Keratinocyte (primary cell): ENCODE results near the gene TCP11. TPM values are rescaled to one million over a fixed set of nuclear protein-coding genes. Genes with fewer than 3 reads are reported as not detected.

Experiments used
- DNase-seq: peaks from one replicate; pipeline ENCODE4 v3.0.0-alpha.2; 2011; ENCODE audit warnings: low read depth, missing footprints, low spot score
- FAIRE-seq: peaks from 2 replicates; lab custom pipeline; 2011; peaks lifted over from hg19 to GRCh38; lab: Jason Lieb, UNC
- H2AFZ ChIP-seq: 2 replicates; pipeline ENCODE4 v1.6.0; 2012; ENCODE audit warnings: low read length, control low read depth, inconsistent platforms; ENCODE audit not compliant: control insufficient read depth
- H3K27ac ChIP-seq: 2 replicates; pipeline ENCODE4 v1.5.1; 2011; ENCODE audit warnings: low read length; ENCODE audit not compliant: control insufficient read depth, insufficient read depth
- H3K27me3 ChIP-seq: 3 replicates; pipeline ENCODE4 v1.6.0; 2011; ENCODE audit warnings: low read length; ENCODE audit not compliant: control insufficient read depth, insufficient read depth; ENCODE audit errors: extremely low read depth
- H3K36me3 ChIP-seq, 2 experiments: 2 replicates in 1 of 2; 3 replicates in 1 of 2; pipeline ENCODE4 v1.5.1; 2011; ENCODE audit warnings: low read length in 2 of 2, mild to moderate bottlenecking in 1 of 2; ENCODE audit not compliant: control insufficient read depth in 2 of 2, insufficient read depth in 2 of 2; ENCODE audit errors: extremely low read depth in 1 of 2
- H3K4me1 ChIP-seq: 3 replicates; pipeline ENCODE4 v1.5.1; 2011; ENCODE audit warnings: low read length; ENCODE audit not compliant: control insufficient read depth, insufficient read depth; ENCODE audit errors: extremely low read depth
- H3K4me2 ChIP-seq: 3 replicates; pipeline ENCODE4 v1.6.0; 2011; ENCODE audit warnings: low read depth, low read length; ENCODE audit not compliant: control insufficient read depth, insufficient read depth; ENCODE audit errors: extremely low read depth
- H3K4me3 ChIP-seq, 3 experiments: fragments of 200-600 bp in 1 of 3; sonication (generic) in 1 of 3; 2 replicates in 2 of 3; 3 replicates in 1 of 3; pipeline ENCODE4 v1.5.1; 2011 to 2016; ENCODE audit warnings: low read length in 3 of 3, mild to moderate bottlenecking in 3 of 3, control low read depth in 2 of 3, inconsistent platforms in 1 of 3, low read depth in 1 of 3, mixed read lengths in 1 of 3, mixed run types in 1 of 3, moderate library complexity in 1 of 3; ENCODE audit not compliant: control insufficient read depth in 2 of 3, insufficient read depth in 2 of 3; ENCODE audit errors: extremely low read depth in 1 of 3
- H3K79me2 ChIP-seq: 2 replicates; pipeline ENCODE4 v1.6.0; 2012; ENCODE audit warnings: low read length; ENCODE audit not compliant: control insufficient read depth, insufficient read depth
- H3K9ac ChIP-seq: 3 replicates; pipeline ENCODE4 v1.6.0; 2011; ENCODE audit warnings: low read length; ENCODE audit not compliant: control insufficient read depth, insufficient read depth; ENCODE audit errors: extremely low read depth
- H3K9me1 ChIP-seq: 3 replicates; pipeline ENCODE4 v1.6.0; 2011; ENCODE audit warnings: low read length; ENCODE audit not compliant: control insufficient read depth, insufficient read depth; ENCODE audit errors: extremely low read depth
- H3K9me3 ChIP-seq: 2 replicates; pipeline ENCODE4 v1.5.1; 2012; ENCODE audit warnings: low read depth, low read length; ENCODE audit not compliant: control insufficient read depth
- H4K20me1 ChIP-seq: 3 replicates; pipeline ENCODE4 v1.6.0; 2011; ENCODE audit warnings: low read length; ENCODE audit not compliant: control insufficient read depth, insufficient read depth; ENCODE audit errors: extremely low read depth
- EZH2 ChIP-seq: IDR thresholded peaks from one replicate; pipeline ENCODE4 v1.6.1; 2012; ENCODE audit warnings: inconsistent platforms, mild to moderate bottlenecking, low read length, moderate library complexity
- dilution Hi-C: fragments of 300-500 bp; cut with MboI; formaldehyde crosslinking; loops from one replicate; pipeline ENCODE4 v1.7.0; 2020; ENCODE audit warnings: low sequenced_read_pairs; ENCODE audit not compliant: extremely low pct_ligation_motif_present
- polyA plus RNA-seq, 5 experiments: library from polyadenylated mRNA; depleted of rRNA in 3 of 5; stranded (reverse) in 3 of 5; stranded (forward) in 1 of 5; unstranded in 1 of 5; fragments of >200 nt; gene quantifications; 1 replicate in 1 of 5; 2 replicates in 3 of 5; 3 replicates in 1 of 5; pipeline versions ENCODE4 v1.2.1 to v1.2.3, GENCODE V29; 2011 to 2012; ENCODE audit warnings: missing spikeins in 2 of 5, low read depth in 1 of 5, low replicate concordance in 1 of 5
- TF ChIP-seq, protein P1 (sequence below), 3 experiments: IDR thresholded peaks in 1 of 3; conservative IDR thresholded peaks in 1 of 3; optimal IDR thresholded peaks in 1 of 3; 2 replicates in 2 of 3; 3 replicates in 1 of 3; pipeline versions ENCODE3 to v1.5.1; 2011; ENCODE audit warnings: low read length in 3 of 3, mild to moderate bottlenecking in 3 of 3, moderate library complexity in 2 of 3, control low read depth in 1 of 3, inconsistent platforms in 1 of 3; ENCODE audit not compliant: insufficient read depth in 2 of 3; ENCODE audit errors: extremely low read depth in 1 of 3

The TCP11 gene
- polyA plus RNA-seq, 1 donor (not counting 4 experiments of a cell fraction or from before 2014, with no cell fraction given): not detected

DNA sequence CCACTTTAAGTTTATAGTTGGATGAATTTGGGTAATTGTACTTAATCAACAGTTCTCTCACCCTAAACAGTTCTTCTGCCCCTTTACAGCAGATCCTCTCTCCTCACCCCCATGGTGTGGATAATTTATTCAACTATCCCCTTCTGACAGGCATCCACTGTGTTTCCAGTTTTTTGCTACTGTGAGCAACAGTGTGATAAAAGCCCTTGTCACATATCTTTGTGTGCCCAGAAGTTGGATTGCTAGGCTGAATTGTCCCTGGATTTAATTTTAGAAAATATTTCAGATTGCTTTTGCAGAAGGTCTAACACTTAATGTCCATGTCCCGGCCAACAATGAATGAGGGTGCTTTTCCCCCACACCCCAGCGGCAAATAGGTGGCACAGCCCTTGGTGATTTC lies 42.1 kb upstream of the TCP11 start:
- Histone ChIP-seq H3K4me2 (no peak overlapping the region), H3K4me1 (peaks cover 20% of the 10 kb centered on the region), H3K79me2 (no peaks in the 10 kb centered on the region), H3K9ac (no peak overlapping the region), H4K20me1 (no peaks in the 10 kb centered on the region), H3K9me1 (no peaks in the 10 kb centered on the region), H3K27me3 (no peaks in the 10 kb centered on the region), H3K27ac (no peak overlapping the region), H3K36me3 (no peaks in the 10 kb centered on the region), H3K9me3 (no peaks in the 10 kb centered on the region), H2AFZ (no peak overlapping the region), H3K4me3 (no peak overlapping the region)
- FAIRE-seq: no peak
- DNase-seq: no peak
- TF ChIP-seq EZH2: no peak
- TF ChIP-seq, protein P1, sequence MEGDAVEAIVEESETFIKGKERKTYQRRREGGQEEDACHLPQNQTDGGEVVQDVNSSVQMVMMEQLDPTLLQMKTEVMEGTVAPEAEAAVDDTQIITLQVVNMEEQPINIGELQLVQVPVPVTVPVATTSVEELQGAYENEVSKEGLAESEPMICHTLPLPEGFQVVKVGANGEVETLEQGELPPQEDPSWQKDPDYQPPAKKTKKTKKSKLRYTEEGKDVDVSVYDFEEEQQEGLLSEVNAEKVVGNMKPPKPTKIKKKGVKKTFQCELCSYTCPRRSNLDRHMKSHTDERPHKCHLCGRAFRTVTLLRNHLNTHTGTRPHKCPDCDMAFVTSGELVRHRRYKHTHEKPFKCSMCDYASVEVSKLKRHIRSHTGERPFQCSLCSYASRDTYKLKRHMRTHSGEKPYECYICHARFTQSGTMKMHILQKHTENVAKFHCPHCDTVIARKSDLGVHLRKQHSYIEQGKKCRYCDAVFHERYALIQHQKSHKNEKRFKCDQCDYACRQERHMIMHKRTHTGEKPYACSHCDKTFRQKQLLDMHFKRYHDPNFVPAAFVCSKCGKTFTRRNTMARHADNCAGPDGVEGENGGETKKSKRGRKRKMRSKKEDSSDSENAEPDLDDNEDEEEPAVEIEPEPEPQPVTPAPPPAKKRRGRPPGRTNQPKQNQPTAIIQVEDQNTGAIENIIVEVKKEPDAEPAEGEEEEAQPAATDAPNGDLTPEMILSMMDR (optimal IDR thresholded peaks at IDR 0.05 in 1 of 3, IDR thresholded peaks at IDR 0.05 in 1 of 3, conservative IDR thresholded peaks at IDR 0.05 in 1 of 3; ENCODE audit: extremely low read depth in 1 of 3, insufficient read depth in 2 of 3, low read length in 3 of 3): no peak
- dilution Hi-C loops: no loop called here

- H3K9me3 ChIP-seq: no peaks in the 10 kb centered on the region
- H3K4me2 ChIP-seq: peak overlapping the region; percentile 84
- H3K9me1 ChIP-seq: no peaks in the 10 kb centered on the region
- H3K9ac ChIP-seq: peak overlapping the region; percentile 18
- DNase-seq (peak; percentile 84), FAIRE-seq (peak; percentile 92)
- H3K4me1 ChIP-seq: peaks cover 20% of the 10 kb centered on the region
- H3K27ac ChIP-seq: no peak overlapping the region
- H4K20me1 ChIP-seq: no peaks in the 10 kb centered on the region
- H2AFZ ChIP-seq: peak overlapping the region; percentile 31
- no peak for TF ChIP-seq EZH2
- TF ChIP-seq, protein P1 (optimal IDR thresholded peaks at IDR 0.05 in 1 of 3, IDR thresholded peaks at IDR 0.05 in 1 of 3, conservative IDR thresholded peaks at IDR 0.05 in 1 of 3; ENCODE audit: extremely low read depth in 1 of 3, insufficient read depth in 2 of 3, low read length in 3 of 3): no peak
- peak overlapping the region in 2 of 3 experiments; percentile 33 to 54 for H3K4me3 ChIP-seq
- dilution Hi-C loops: no loop called here
- no peaks in the 10 kb centered on the region for H3K36me3 ChIP-seq
- H3K79me2 ChIP-seq: no peaks in the 10 kb centered on the region
- no peaks in the 10 kb centered on the region for H3K27me3 ChIP-seq
Measured at GRCh38 chr6:35181933-35182612, 40.9 kb upstream of the TCP11 start.
